Measurements from ENCODE around the gene MYH4. TPM values are rescaled to one million over a fixed set of nuclear protein-coding genes. Genes with fewer than 3 reads are reported as not detected.

Gene MYH4
- total RNA-seq, 2 experiments from 2014 or later, result not detected

DNA sequence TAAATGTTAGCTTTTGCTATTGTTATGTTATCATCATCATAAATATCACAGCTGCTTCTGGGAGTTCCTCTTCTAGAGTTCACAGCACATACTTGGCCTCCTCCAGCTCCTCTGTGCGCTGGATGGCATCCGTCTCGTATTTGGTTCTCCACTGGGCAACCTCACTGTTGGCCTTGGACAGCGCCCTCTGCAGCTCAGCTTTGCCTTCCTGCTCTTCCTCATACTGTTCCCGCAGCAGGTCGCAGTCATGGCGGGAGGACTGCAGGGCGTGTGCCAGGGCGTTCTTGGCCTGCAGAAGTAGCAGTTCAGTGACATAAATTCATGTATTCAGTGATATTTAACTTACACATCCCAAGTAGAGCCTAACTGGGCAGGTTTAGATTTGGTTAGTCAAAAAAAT, 71.0 kb downstream of the MYH4 start:
- H3K4me1 ChIP-seq (ENCODE audit: insufficient read depth, low read length, poor library complexity, severe bottlenecking), result no peaks in the 10 kb centered on the region
- CTCF ChIA-PET (ENCODE audit: unreplicated experiment), result no interaction called here
- no peak overlapping the region for H3K4me3 ChIP-seq (ENCODE audit: low read depth, low read length, poor library complexity, severe bottlenecking)
- no peak overlapping the region for H2AFZ ChIP-seq (ENCODE audit: low read length)
- no TSS peak for BruUV-seq (replicated peaks)
- no peaks in the 10 kb centered on the region for H4K20me1 ChIP-seq (ENCODE audit: insufficient read depth, low read length)
- H3K27ac ChIP-seq (ENCODE audit: low read depth, low read length, poor library complexity, severe bottlenecking), result no peak overlapping the region
- H3K9me2 ChIP-seq (ENCODE audit: insufficient read depth, low read length), result no peaks in the 10 kb centered on the region
- DNase-seq (ENCODE audit: low spot score), result no peak
- no peaks in the 10 kb centered on the region for H3K36me3 ChIP-seq (ENCODE audit: insufficient read depth, low read length)
- no peak overlapping the region for H3K4me2 ChIP-seq (ENCODE audit: low read length)
- no peaks in the 10 kb centered on the region for H3K9me3 ChIP-seq (ENCODE audit: low read length)
- POLR2A ChIA-PET, result interaction anchor here (0.6 kb wide), 1 partner anchor 678 kb away, joined by 3 read pairs; no protein-coding TSS in a partner anchor
- no peaks in the 10 kb centered on the region for H3K79me2 ChIP-seq (ENCODE audit: insufficient read depth, low read depth, low read length)
- TF ChIP-seq, protein P1, sequence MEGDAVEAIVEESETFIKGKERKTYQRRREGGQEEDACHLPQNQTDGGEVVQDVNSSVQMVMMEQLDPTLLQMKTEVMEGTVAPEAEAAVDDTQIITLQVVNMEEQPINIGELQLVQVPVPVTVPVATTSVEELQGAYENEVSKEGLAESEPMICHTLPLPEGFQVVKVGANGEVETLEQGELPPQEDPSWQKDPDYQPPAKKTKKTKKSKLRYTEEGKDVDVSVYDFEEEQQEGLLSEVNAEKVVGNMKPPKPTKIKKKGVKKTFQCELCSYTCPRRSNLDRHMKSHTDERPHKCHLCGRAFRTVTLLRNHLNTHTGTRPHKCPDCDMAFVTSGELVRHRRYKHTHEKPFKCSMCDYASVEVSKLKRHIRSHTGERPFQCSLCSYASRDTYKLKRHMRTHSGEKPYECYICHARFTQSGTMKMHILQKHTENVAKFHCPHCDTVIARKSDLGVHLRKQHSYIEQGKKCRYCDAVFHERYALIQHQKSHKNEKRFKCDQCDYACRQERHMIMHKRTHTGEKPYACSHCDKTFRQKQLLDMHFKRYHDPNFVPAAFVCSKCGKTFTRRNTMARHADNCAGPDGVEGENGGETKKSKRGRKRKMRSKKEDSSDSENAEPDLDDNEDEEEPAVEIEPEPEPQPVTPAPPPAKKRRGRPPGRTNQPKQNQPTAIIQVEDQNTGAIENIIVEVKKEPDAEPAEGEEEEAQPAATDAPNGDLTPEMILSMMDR (conservative IDR thresholded peaks at IDR 0.05; ENCODE audit: low read length), result no peak
- no peak for TF ChIP-seq EZH2phosphoT487 (IDR thresholded peaks at IDR 0.05; ENCODE audit: borderline replicate concordance, low read depth, low read length)
- intact Hi-C loops (cut with micrococcal nuclease; ENCODE audit: unreplicated experiment), result no loop called here

DNA sequence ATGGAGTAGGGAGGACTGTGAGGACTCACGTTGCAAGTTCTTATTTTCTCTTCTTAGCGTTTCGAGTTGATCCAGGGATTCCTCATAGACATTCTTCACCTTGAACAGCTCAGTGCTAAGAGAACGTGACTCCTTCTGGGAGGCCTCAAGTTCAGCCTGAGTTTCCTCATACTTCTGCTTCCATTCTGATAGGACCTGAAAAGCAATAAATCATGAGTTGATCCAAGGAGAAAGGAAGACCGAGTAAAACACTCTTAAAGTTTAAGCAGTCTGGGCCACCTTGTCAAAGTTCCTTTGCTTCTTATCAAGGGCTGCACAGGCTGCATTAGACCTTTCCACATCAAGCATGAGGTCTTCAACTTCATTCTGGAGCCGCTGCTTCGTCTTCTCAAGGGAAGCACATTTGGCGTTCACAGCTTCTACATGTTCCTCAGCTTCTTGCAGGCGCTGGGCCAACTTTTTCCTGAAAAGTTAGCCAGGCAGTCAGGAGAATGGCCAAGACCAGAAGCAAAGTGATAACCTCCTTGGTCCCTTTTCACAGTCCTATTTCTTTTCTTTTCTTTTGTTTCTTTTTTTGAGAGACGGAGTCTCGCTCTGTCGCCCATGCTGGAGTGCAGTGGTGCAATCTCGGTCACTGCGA, 72.7 kb downstream of the MYH4 start:
- Histone ChIP-seq H2AFZ (ENCODE audit: low read length) (no peak overlapping the region), H3K4me2 (ENCODE audit: low read length) (no peak overlapping the region), H3K36me3 (ENCODE audit: insufficient read depth, low read length) (no peaks in the 10 kb centered on the region), H3K27ac (ENCODE audit: low read depth, low read length, poor library complexity, severe bottlenecking) (no peak overlapping the region), H3K4me1 (ENCODE audit: insufficient read depth, low read length, poor library complexity, severe bottlenecking) (no peaks in the 10 kb centered on the region), H3K79me2 (ENCODE audit: insufficient read depth, low read depth, low read length) (no peaks in the 10 kb centered on the region), H3K9me3 (ENCODE audit: low read length) (no peaks in the 10 kb centered on the region), H4K20me1 (ENCODE audit: insufficient read depth, low read length) (no peaks in the 10 kb centered on the region), H3K4me3 (ENCODE audit: low read depth, low read length, poor library complexity, severe bottlenecking) (no peak overlapping the region), H3K9me2 (ENCODE audit: insufficient read depth, low read length) (no peaks in the 10 kb centered on the region)
- no peak for DNase-seq (ENCODE audit: low spot score)
- POLR2A ChIA-PET, result no interaction called here
- TF ChIP-seq, protein P1 (conservative IDR thresholded peaks at IDR 0.05; ENCODE audit: low read length), result no peak
- no peak for TF ChIP-seq EZH2phosphoT487 (IDR thresholded peaks at IDR 0.05; ENCODE audit: borderline replicate concordance, low read depth, low read length)
- no TSS peak for BruUV-seq (replicated peaks)
- intact Hi-C loops (cut with micrococcal nuclease; ENCODE audit: unreplicated experiment), result no loop called here
- CTCF ChIA-PET (ENCODE audit: unreplicated experiment), result no interaction called here

GRCh38 chr17:10394201-10394887, 75.0 kb downstream of the MYH4 start:
- intact Hi-C loops (cut with micrococcal nuclease; ENCODE audit: unreplicated experiment), result no loop called here
- ChIA-PET POLR2A (no interaction called here), CTCF (ENCODE audit: unreplicated experiment) (no interaction called here)
- Histone ChIP-seq H3K79me2 (ENCODE audit: insufficient read depth, low read depth, low read length) (no peaks in the 10 kb centered on the region), H3K4me3 (ENCODE audit: low read depth, low read length, poor library complexity, severe bottlenecking) (no peak overlapping the region), H2AFZ (ENCODE audit: low read length) (no peak overlapping the region), H3K4me2 (ENCODE audit: low read length) (no peak overlapping the region), H3K27ac (ENCODE audit: low read depth, low read length, poor library complexity, severe bottlenecking) (no peak overlapping the region), H3K9me2 (ENCODE audit: insufficient read depth, low read length) (no peaks in the 10 kb centered on the region), H3K4me1 (ENCODE audit: insufficient read depth, low read length, poor library complexity, severe bottlenecking) (no peaks in the 10 kb centered on the region), H3K36me3 (ENCODE audit: insufficient read depth, low read length) (no peaks in the 10 kb centered on the region), H4K20me1 (ENCODE audit: insufficient read depth, low read length) (no peaks in the 10 kb centered on the region), H3K9me3 (ENCODE audit: low read length) (no peaks in the 10 kb centered on the region)
- DNase-seq (ENCODE audit: low spot score), result no peak
- BruUV-seq (replicated peaks), result no TSS peak
- TF ChIP-seq, protein P1 (conservative IDR thresholded peaks at IDR 0.05; ENCODE audit: low read length), result no peak
- TF ChIP-seq EZH2phosphoT487 (IDR thresholded peaks at IDR 0.05; ENCODE audit: borderline replicate concordance, low read depth, low read length), result no peak
